H9 (cell line): Measurements from ENCODE around the gene TICRR. TPM values are rescaled to one million over a fixed set of nuclear protein-coding genes. Genes with fewer than 3 reads are reported as not detected.

ENCODE experiments used
- DNase-seq: peaks from one replicate; pipeline ENCODE4 v3.0.0-alpha.2; 2017
- H2AFZ ChIP-seq: one replicate; pipeline ENCODE4 v1.6.1; 2013; ENCODE audit warnings: mild to moderate bottlenecking, low read length, control low read depth, moderate library complexity
- H2AK5ac ChIP-seq: 2 replicates; pipeline ENCODE4 v1.6.1; 2013; ENCODE audit warnings: low read length, control low read depth, mixed read lengths; ENCODE audit not compliant: insufficient read length
- H2BK120ac ChIP-seq: one replicate; pipeline ENCODE4 v1.6.1; 2013; ENCODE audit warnings: low read depth, mild to moderate bottlenecking, low read length, control low read depth, inconsistent platforms; ENCODE audit not compliant: poor library complexity, severe bottlenecking
- H2BK12ac ChIP-seq: 2 replicates; pipeline ENCODE4 v1.6.1; 2013; ENCODE audit warnings: low read length, control low read depth, mixed read lengths, low read depth; ENCODE audit not compliant: insufficient read length
- H2BK15ac ChIP-seq: 2 replicates; pipeline ENCODE4 v1.6.1; 2013; ENCODE audit warnings: low read depth, low read length, control low read depth
- H2BK20ac ChIP-seq: one replicate; pipeline ENCODE4 v1.6.1; 2013; ENCODE audit warnings: low read depth, mild to moderate bottlenecking, low read length, control low read depth, inconsistent platforms; ENCODE audit not compliant: poor library complexity, severe bottlenecking
- H2BK5ac ChIP-seq: 2 replicates; pipeline ENCODE4 v1.6.1; 2013; ENCODE audit warnings: low read length, control low read depth, mixed read lengths; ENCODE audit not compliant: insufficient read length
- H3K14ac ChIP-seq: 2 replicates; pipeline ENCODE4 v1.6.1; 2013; ENCODE audit warnings: low read length, control low read depth; ENCODE audit not compliant: insufficient read depth
- H3K18ac ChIP-seq: 2 replicates; pipeline ENCODE4 v1.6.1; 2013; ENCODE audit warnings: low read depth, mild to moderate bottlenecking, mixed read lengths, low read length, control low read depth; ENCODE audit not compliant: insufficient read length
- H3K23ac ChIP-seq: 2 replicates; pipeline ENCODE4 v1.6.1; 2013; ENCODE audit warnings: low read length, control low read depth, mixed read lengths, low read depth; ENCODE audit not compliant: insufficient read length
- H3K23me2 ChIP-seq: 2 replicates; pipeline ENCODE4 v1.6.1; 2013; ENCODE audit warnings: low read depth, mild to moderate bottlenecking, mixed read lengths, low read length, control low read depth; ENCODE audit not compliant: insufficient read length, poor library complexity, severe bottlenecking
- H3K27ac ChIP-seq: 2 replicates; pipeline ENCODE4 v1.5.1; 2013; ENCODE audit warnings: low read length, control low read depth, mixed read lengths, low read depth; ENCODE audit not compliant: insufficient read length
- H3K27me3 ChIP-seq: 2 replicates; pipeline ENCODE4 v1.6.1; 2013; ENCODE audit warnings: low read length, control low read depth, inconsistent platforms; ENCODE audit not compliant: insufficient read depth
- H3K4ac ChIP-seq: 2 replicates; pipeline ENCODE4 v1.6.1; 2013; ENCODE audit warnings: low read depth, mild to moderate bottlenecking, control low read depth, inconsistent platforms, low read length, moderate library complexity
- H3K4me1 ChIP-seq: 2 replicates; pipeline ENCODE4 v1.6.1; 2013; ENCODE audit warnings: low read length, control low read depth, inconsistent platforms; ENCODE audit not compliant: insufficient read depth
- H3K4me2 ChIP-seq: 2 replicates; pipeline ENCODE4 v1.6.1; 2013; ENCODE audit warnings: low read length, control low read depth, mixed read lengths; ENCODE audit not compliant: insufficient read length, insufficient read depth
- H3K56ac ChIP-seq: 2 replicates; pipeline ENCODE4 v1.6.1; 2013; ENCODE audit warnings: low read depth, mild to moderate bottlenecking, mixed read lengths, low read length, control low read depth; ENCODE audit not compliant: insufficient read length
- H3K79me1 ChIP-seq: 2 replicates; pipeline ENCODE4 v1.6.1; 2013; ENCODE audit warnings: low read depth, mild to moderate bottlenecking, moderate library complexity, low read length, control low read depth, inconsistent platforms; ENCODE audit not compliant: insufficient read depth, poor library complexity, severe bottlenecking
- H3K79me2 ChIP-seq: 2 replicates; pipeline ENCODE4 v1.6.1; 2013; ENCODE audit warnings: low read length, control low read depth, inconsistent platforms; ENCODE audit not compliant: insufficient read depth
- H3K9ac ChIP-seq: 2 replicates; pipeline ENCODE4 v1.6.1; 2013; ENCODE audit warnings: low read length, control low read depth, mixed read lengths; ENCODE audit not compliant: insufficient read length; ENCODE audit errors: extremely low read depth
- H3K9me3 ChIP-seq: one replicate; pipeline ENCODE4 v1.6.1; 2013; ENCODE audit warnings: low read depth, low read length, inconsistent platforms; ENCODE audit not compliant: control insufficient read depth
- H3T11ph ChIP-seq: one replicate; pipeline ENCODE4 v1.6.1; 2013; ENCODE audit warnings: mild to moderate bottlenecking, low read length, control low read depth, inconsistent platforms
- H4K20me1 ChIP-seq: one replicate; pipeline ENCODE4 v1.6.1; 2013; ENCODE audit not compliant: control insufficient read depth, insufficient read length, insufficient read depth
- H4K5ac ChIP-seq: 2 replicates; pipeline ENCODE4 v1.6.1; 2013; ENCODE audit warnings: low read depth, mild to moderate bottlenecking, mixed read lengths, low read length, control low read depth; ENCODE audit not compliant: insufficient read length
- H4K8ac ChIP-seq: replicated peaks from 2 replicates; pipeline ENCODE4 v1.6.1; 2013; ENCODE audit warnings: low read length, control low read depth, mixed read lengths, low read depth; ENCODE audit not compliant: insufficient read length
- H4K91ac ChIP-seq: 2 replicates; pipeline ENCODE4 v1.6.1; 2013; ENCODE audit warnings: low read depth, mild to moderate bottlenecking, moderate library complexity, mixed read lengths, low read length, control low read depth; ENCODE audit not compliant: insufficient read length
- H3K27ac Mint-ChIP-seq, 3 experiments: 2 replicates in 2 of 3; 3 replicates in 1 of 3; pipeline ENCODE4 v1.8.0; 2020 to 2021; ENCODE audit warnings: mixed read lengths in 3 of 3, mild to moderate bottlenecking in 1 of 3, moderate library complexity in 1 of 3
- H3K27me3 Mint-ChIP-seq: 2 replicates; pipeline ENCODE4 v1.8.0; 2021; ENCODE audit warnings: low read depth, mild to moderate bottlenecking, moderate library complexity, mixed read lengths
- H3K36me3 Mint-ChIP-seq, 3 experiments: 2 replicates in 2 of 3; 3 replicates in 1 of 3; pipeline ENCODE4 v1.8.0; 2020 to 2021; ENCODE audit warnings: low read depth in 3 of 3, mixed read lengths in 3 of 3; ENCODE audit not compliant: insufficient read depth in 1 of 3
- H3K4me1 Mint-ChIP-seq, 2 experiments: 2 replicates each; pipeline ENCODE4 v1.8.0; 2020; ENCODE audit warnings: mixed read lengths in 2 of 2
- H3K4me3 Mint-ChIP-seq, 2 experiments: 2 replicates in 1 of 2; 3 replicates in 1 of 2; pipeline ENCODE4 v1.8.0; 2020 to 2021; ENCODE audit warnings: mild to moderate bottlenecking in 2 of 2, mixed read lengths in 2 of 2, moderate library complexity in 1 of 2
- H3K9me3 Mint-ChIP-seq, 2 experiments: 2 replicates in 1 of 2; 3 replicates in 1 of 2; pipeline ENCODE4 v1.8.0; 2020; ENCODE audit warnings: mild to moderate bottlenecking in 2 of 2, mixed read lengths in 2 of 2, moderate library complexity in 1 of 2
- WGBS: extraction: QIAGEN DNeasy Blood & Tissue Kit; methylation state at CpG from one replicate; pipeline ENCODE4 v1.1.7; 2013; ENCODE audit warnings: missing lambda C conversion rate, low lambda C conversion rate, mixed read lengths; ENCODE audit not compliant: insufficient read length; ENCODE audit errors: extremely low coverage; 5-methylcytosine and 5-hydroxymethylcytosine counted together
- total RNA-seq: library from RNA; stranded (reverse); gene quantifications from 2 replicates; pipeline ENCODE4 v1.2.1, GENCODE V29; 2021
- TF ChIP-seq, protein P1 (sequence below): fragments of 200-600 bp; sonication (generic); conservative IDR thresholded peaks from 3 replicates; pipeline ENCODE4 v1.8.0; 2021; ENCODE audit warnings: antibody characterized with exemption, mild to moderate bottlenecking

TICRR gene
- total RNA-seq, 1 experiment from 2014 or later = 26.0 TPM

DNA sequence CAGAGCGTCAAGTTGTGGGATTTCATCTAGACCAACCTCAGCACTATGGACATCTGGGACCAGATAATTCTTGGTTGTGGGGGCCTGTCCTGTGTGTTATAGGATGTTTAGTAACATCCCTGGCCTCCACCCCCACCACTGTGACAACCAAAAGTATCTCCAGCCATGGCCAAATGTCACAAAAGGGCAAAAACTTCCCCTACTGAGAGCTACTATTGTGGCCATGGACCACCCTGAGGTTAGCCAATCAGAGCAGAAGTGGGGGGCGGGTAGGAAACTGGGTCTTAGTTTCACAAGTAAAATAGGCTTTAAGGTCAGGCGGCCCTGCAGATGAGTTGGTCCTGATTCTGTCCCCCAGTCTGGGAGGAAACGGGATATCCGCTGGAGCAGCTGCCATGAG, 54.6 kb downstream of the TICRR start:
- Histone ChIP-seq H2BK120ac (no peak overlapping the region), H4K91ac (no peak overlapping the region), H3K23me2 (no peaks in the 10 kb centered on the region), H2BK12ac (no peak overlapping the region), H4K8ac (no peak overlapping the region), H3K79me1 (no peaks in the 10 kb centered on the region), H2AK5ac (no peak overlapping the region), H3K18ac (no peak overlapping the region), H2BK20ac (no peak overlapping the region), H2AFZ (no peak overlapping the region), H3K9ac (no peak overlapping the region), H3K9me3 (no peaks in the 10 kb centered on the region), H3K56ac (no peak overlapping the region), H3K79me2 (no peaks in the 10 kb centered on the region), H2BK15ac (no peak overlapping the region), H3K4ac (no peak overlapping the region), H3K27me3 (no peaks in the 10 kb centered on the region), H2BK5ac (no peak overlapping the region), H4K20me1 (no peaks in the 10 kb centered on the region), H4K5ac (no peak overlapping the region), H3T11ph (no peak overlapping the region), H3K14ac (no peak overlapping the region), H3K4me1 (no peaks in the 10 kb centered on the region), H3K23ac (no peak overlapping the region), H3K27ac (no peak overlapping the region), H3K4me2 (no peak overlapping the region)
- no CpG with 5 or more reads among the region's 5 CpGs for WGBS
- TF ChIP-seq, protein P1, sequence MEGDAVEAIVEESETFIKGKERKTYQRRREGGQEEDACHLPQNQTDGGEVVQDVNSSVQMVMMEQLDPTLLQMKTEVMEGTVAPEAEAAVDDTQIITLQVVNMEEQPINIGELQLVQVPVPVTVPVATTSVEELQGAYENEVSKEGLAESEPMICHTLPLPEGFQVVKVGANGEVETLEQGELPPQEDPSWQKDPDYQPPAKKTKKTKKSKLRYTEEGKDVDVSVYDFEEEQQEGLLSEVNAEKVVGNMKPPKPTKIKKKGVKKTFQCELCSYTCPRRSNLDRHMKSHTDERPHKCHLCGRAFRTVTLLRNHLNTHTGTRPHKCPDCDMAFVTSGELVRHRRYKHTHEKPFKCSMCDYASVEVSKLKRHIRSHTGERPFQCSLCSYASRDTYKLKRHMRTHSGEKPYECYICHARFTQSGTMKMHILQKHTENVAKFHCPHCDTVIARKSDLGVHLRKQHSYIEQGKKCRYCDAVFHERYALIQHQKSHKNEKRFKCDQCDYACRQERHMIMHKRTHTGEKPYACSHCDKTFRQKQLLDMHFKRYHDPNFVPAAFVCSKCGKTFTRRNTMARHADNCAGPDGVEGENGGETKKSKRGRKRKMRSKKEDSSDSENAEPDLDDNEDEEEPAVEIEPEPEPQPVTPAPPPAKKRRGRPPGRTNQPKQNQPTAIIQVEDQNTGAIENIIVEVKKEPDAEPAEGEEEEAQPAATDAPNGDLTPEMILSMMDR = no peak
- Mint-ChIP-seq H3K27me3 (peaks cover 5% of the 10 kb centered on the region), H3K27ac (peak overlapping the region in 2 of 3 experiments; percentile 44 to 55; a peak in 2 of 7 replicates), H3K4me1 (peaks cover 0 to 4% of the 10 kb centered on the region in 2 experiments; a peak in 1 of 4 replicates), H3K36me3 (peaks cover 78 to 97% (median 95%) of the 10 kb centered on the region in 3 experiments), H3K9me3 (peaks cover 21 to 32% of the 10 kb centered on the region in 2 experiments), H3K4me3 (no peak overlapping the region)
- no peak for DNase-seq
